ENCODE measurements around the gene PSMA2. TPM values are rescaled to one million over a fixed set of nuclear protein-coding genes. Genes with fewer than 3 reads are reported as not detected.

The PSMA2 gene
- polyA plus RNA-seq (2012; ENCODE audit: low read depth, missing spikeins): 220 TPM

DNA sequence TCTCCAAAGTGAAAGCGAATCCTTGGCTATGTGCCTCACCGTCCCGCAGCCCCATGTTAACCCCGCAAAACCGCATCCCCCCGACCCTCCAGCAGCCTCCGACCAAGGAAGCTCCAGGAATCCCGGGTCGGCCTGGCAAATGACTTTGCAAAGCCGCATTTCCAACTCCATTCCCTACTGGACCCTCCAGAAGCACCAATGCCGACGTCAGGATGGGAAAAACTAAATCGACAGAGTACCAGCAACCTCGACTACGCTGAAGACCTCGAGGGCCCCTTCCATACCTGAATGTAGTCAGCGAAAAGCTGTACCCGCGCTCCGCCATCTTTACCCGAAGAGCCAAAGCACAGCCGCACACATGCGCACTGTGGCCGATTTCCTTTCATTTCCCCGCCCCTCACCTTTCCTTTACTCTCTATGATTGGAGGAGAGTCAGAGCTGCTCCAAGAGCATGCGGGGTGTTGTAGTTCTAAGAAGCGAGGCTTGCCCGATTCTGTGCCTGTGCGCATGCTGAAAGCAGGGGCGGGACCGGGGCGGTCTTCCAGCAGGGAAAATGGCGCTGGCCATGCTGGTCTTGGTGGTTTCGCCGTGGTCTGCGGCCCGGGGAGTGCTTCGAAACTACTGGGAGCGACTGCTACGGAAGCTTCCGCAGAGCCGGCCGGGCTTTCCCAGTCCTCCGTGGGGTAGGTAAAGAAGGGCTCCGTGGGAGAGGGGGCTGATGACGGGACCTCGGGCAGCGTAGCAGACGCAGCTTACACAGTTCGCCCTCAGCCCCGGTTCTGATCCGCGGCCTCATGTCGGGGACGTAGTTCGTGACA lies at the start of gene PSMA2, which contains the start of gene MRPL32:
PSMA2 (minus strand) TSS at position 341 of the 818 bp plus-strand sequence; CDS start at position 325, 16 bp downstream.
MRPL32 (plus strand) TSS at position 543 of the 818 bp plus-strand sequence; CDS start at position 554, 11 bp downstream.
- FAIRE-seq: peak; percentile 94
- TF ChIP-seq POU2F2 (IDR thresholded peaks at IDR 0.05; ENCODE audit: low read depth, low read length) (peak; percentile 75), POLR2A (IDR thresholded peaks at IDR 0.05; ENCODE audit: low read depth, low read length) (peak; percentile 92), SPI1 (IDR thresholded peaks at IDR 0.05; ENCODE audit: low read depth, low read length) (no peak), TAF1 (IDR thresholded peaks at IDR 0.05; ENCODE audit: low read depth, low read length) (peak; percentile 97), PAX5 (IDR thresholded peaks at IDR 0.05; ENCODE audit: insufficient read depth, low read length, severe bottlenecking) (no peak), POLR2AphosphoS5 (IDR thresholded peaks at IDR 0.05; ENCODE audit: low read depth, low read length) (peak; percentile 84; the same call in 1 of the 2 replicates)
- peak; percentile 75 for DNase-seq (ENCODE audit: insufficient read length, low spot score)

DNA sequence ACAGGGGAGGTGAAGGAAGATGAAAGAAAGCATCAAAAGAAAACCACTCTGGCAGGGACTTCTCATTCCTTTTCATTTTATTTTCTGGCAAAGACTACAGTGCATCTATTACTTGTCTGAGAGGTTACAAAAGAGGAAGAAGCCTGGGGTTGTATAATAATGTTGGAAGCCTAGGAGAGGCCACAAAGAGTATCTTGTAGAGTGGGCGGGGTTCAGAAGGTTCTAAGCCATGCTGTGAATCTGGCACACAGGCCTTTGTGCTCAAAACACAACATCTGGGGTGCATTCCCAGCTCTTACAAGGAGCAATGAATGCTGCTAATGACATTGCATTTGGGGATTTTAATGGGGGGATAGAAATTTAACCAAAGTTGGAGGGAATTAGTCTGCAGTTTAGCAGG lies 49.6 kb upstream of the PSMA2 start:
- DNase-seq (ENCODE audit: insufficient read length, low spot score) (no peak), FAIRE-seq (no peak)
- TF ChIP-seq PAX5 (IDR thresholded peaks at IDR 0.05; ENCODE audit: insufficient read depth, low read length, severe bottlenecking): no peak

DNA sequence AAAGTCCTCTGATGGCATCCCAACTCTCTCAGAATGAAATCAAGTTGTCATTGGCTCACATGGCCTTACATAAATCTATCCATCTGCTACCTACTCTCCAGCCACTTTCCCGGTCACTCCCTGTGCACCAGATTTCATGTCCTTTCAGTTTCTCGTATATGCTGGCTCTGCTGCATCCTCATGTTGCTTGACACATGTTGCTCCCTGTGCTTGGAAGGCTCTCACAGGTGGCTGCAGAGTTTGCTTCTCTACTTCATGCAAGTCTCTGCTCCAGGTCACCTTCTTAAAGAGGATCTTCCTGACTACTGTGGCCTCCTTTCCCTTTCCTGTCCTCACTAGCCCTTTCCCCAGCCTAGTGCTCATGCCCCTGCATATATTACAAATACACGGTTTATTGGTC lies 48.5 kb upstream of the PSMA2 start:
- no peak for FAIRE-seq

DNA sequence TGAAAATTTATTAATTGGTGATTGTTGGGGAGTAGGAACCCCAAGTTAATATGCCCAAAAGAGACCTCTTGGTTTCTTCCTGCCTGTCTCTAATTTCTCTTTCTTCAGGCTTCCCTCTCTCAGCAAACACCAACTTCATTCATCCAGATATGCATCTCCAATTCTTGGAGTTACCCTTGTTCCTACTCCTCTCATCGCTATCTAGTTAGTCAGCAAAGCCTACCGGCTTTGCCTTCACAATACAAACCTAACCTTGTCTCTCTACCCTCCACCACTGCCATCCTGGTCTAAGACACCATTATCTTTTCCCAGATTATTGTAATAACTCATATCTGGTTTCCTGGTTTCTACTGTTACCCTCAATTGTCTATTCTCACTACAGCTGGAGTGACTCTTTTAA lies 48.1 kb upstream of the PSMA2 start:
- FAIRE-seq (no peak), DNase-seq (ENCODE audit: insufficient read length, low spot score) (no peak)
- TF ChIP-seq POLR2A (IDR thresholded peaks at IDR 0.05; ENCODE audit: low read depth, low read length) (no peak), POLR2AphosphoS5 (IDR thresholded peaks at IDR 0.05; ENCODE audit: low read depth, low read length) (no peak), PAX5 (IDR thresholded peaks at IDR 0.05; ENCODE audit: insufficient read depth, low read length, severe bottlenecking) (no peak), TAF1 (IDR thresholded peaks at IDR 0.05; ENCODE audit: low read depth, low read length) (no peak), POU2F2 (IDR thresholded peaks at IDR 0.05; ENCODE audit: low read depth, low read length) (no peak), SPI1 (IDR thresholded peaks at IDR 0.05; ENCODE audit: low read depth, low read length) (no peak)

More for the DNA sequence above, 48.5 kb upstream of the PSMA2 start:
- DNase-seq (ENCODE audit: insufficient read length, low spot score): no peak
- TF ChIP-seq PAX5 (IDR thresholded peaks at IDR 0.05; ENCODE audit: insufficient read depth, low read length, severe bottlenecking): no peak

DNA sequence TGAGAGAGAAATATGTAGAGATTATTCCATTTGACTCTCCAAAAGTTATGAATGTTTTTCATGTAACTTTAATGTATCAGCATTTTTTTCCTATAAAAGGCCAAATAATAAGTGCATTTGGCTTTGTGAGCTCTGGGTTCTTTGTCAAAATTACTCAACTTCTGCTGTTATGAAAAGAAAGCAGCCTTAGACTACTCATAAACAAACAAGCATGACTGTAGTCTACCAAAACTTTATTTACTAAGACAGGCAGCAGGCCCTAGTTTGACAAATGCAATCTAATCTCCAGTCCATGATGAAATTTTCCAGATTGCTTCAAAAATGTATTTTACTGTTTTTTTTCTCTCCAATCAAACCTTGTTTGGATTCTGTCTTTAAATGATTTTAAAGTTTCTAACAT lies 46.5 kb upstream of the PSMA2 start:
- FAIRE-seq (no peak), DNase-seq (ENCODE audit: insufficient read length, low spot score) (no peak)
- TF ChIP-seq TAF1 (IDR thresholded peaks at IDR 0.05; ENCODE audit: low read depth, low read length) (no peak), POU2F2 (IDR thresholded peaks at IDR 0.05; ENCODE audit: low read depth, low read length) (no peak), POLR2AphosphoS5 (IDR thresholded peaks at IDR 0.05; ENCODE audit: low read depth, low read length) (no peak), SPI1 (IDR thresholded peaks at IDR 0.05; ENCODE audit: low read depth, low read length) (no peak), POLR2A (IDR thresholded peaks at IDR 0.05; ENCODE audit: low read depth, low read length) (no peak), PAX5 (IDR thresholded peaks at IDR 0.05; ENCODE audit: insufficient read depth, low read length, severe bottlenecking) (no peak)

DNA sequence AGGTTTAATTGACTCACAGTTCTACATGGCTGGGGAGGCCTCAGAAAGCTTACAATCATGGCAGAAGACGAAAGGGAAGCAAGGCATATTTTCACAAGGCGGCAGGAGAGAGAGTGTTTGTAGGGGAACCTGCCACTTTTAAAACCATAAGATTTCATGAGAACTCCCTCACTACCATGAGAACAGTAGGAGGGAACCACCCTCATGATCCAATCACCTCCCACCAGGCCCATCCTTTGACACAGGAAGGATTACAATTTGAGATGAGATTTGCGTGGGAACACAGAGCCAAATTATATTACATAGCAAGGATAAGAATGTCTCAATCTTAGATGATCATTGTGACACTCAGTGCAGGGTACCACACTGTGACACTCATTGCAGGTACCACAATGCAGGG lies 44.4 kb upstream of the PSMA2 start:
- no peak for FAIRE-seq
- no peak for TF ChIP-seq PAX5 (IDR thresholded peaks at IDR 0.05; ENCODE audit: insufficient read depth, low read length, severe bottlenecking)
- no peak for TF ChIP-seq POU2F2 (IDR thresholded peaks at IDR 0.05; ENCODE audit: low read depth, low read length)
- TF ChIP-seq SPI1 (IDR thresholded peaks at IDR 0.05; ENCODE audit: low read depth, low read length): no peak
- no peak for TF ChIP-seq POLR2A (IDR thresholded peaks at IDR 0.05; ENCODE audit: low read depth, low read length)
- no peak for TF ChIP-seq TAF1 (IDR thresholded peaks at IDR 0.05; ENCODE audit: low read depth, low read length)
- TF ChIP-seq POLR2AphosphoS5 (IDR thresholded peaks at IDR 0.05; ENCODE audit: low read depth, low read length): no peak

DNA sequence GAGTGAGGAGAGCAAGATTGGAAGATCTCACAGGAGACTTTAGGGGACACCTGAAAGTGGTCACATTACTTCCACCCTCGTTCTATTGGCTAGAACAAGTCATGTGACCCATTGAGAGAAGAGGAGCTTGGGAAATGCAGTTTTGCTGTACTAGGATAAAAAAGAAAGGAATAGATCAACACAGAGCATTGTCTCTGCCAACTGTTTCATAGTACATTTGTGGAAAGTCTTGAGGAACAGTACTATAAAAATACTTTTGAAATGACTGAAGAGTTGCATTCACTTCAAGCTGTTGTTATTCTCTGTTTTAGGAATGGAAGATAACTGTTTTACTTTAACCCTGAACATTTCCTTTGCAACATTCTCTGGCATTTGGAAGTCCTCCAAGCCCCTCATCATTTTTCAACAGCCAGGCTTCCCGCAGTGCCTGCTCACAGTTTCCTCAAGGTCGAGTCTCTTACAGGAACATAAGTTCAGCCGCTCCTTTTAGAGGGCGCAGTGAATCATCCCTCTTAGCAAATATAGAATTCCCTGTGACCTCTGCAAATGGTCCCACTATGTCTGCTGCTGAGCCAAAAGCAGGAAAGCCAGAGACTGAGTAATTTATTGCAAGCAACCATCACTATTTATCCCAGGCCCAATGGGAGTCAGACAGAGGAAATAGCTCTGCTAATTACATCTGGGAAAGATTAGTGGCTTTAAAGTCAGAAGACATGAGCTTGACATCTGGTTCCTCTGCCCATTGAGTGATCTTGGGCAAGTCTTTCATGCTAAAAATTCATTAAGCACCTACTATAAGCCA lies 40.9 kb upstream of the PSMA2 start:
- DNase-seq (ENCODE audit: insufficient read length, low spot score): no peak
- no peak for TF ChIP-seq SPI1 (IDR thresholded peaks at IDR 0.05; ENCODE audit: low read depth, low read length)
- FAIRE-seq: no peak

More for the DNA sequence above, 44.4 kb upstream of the PSMA2 start:
- DNase-seq (ENCODE audit: insufficient read length, low spot score): no peak

DNA sequence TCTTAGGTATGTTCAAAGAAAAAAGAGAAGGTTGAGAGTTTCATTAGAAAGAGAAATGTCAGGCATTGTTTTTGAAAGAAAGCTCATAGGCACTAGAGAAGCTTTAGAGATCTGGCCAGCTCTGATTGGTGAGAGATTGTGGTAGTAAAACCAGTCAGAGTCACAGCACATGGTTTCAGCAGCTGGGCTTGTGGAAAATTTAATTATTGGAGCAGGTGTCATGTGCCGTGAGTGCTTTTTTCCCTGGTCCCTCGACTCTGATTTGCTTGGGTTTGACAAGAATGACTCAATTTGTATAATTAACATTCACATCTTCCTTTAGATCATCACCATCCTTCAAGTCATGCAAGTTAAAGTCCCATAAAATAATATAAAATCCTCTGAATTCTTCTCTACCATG lies 35.4 kb upstream of the PSMA2 start:
- FAIRE-seq (no peak), DNase-seq (ENCODE audit: insufficient read length, low spot score) (no peak)
- TF ChIP-seq POU2F2 (IDR thresholded peaks at IDR 0.05; ENCODE audit: low read depth, low read length) (no peak), POLR2AphosphoS5 (IDR thresholded peaks at IDR 0.05; ENCODE audit: low read depth, low read length) (no peak), PAX5 (IDR thresholded peaks at IDR 0.05; ENCODE audit: insufficient read depth, low read length, severe bottlenecking) (no peak), SPI1 (IDR thresholded peaks at IDR 0.05; ENCODE audit: low read depth, low read length) (no peak), POLR2A (IDR thresholded peaks at IDR 0.05; ENCODE audit: low read depth, low read length) (no peak), TAF1 (IDR thresholded peaks at IDR 0.05; ENCODE audit: low read depth, low read length) (no peak)

DNA sequence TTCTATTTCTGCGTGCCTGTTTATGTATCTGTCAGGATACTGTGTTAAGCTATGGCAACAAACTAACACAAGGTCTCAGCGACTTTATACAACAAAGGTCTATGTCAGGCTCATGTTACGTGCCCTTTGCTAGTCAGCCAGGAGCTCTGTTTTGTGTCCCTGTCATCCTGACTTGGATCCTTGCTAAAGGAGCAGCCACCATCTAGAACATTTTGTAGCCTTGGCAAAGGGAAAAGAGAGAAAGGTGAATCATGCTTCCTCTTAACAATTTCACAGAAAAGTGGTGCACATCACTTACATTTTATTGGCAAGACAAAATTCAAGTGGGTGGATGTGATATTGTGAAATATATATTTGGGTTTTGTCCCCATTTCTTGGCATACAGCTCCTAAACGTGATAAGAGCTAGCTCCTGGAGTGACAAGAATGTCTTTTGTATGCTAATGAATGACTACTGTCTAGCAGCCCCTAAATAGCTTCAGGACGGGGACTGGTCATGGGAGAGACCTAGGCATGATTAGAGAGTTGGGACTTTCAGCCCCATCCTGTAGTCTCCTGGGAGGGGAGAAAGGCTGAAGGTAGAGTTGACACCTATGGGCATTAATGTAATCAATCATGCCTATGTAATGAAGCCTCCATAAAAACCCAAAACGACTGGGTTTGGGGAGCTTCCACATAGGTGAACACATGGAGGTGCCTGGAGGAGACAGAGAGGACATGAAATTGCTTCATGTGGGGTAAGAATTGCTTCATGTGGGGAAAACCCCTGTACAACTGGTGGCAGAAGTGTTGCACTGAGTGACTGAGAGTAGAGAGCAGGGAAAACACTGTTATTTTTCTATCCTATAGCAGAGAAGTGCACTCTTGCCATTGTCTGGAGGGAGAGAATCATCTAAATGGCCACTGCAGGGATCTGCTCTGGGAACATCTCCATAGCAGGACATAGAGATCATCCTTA lies 33.2 kb upstream of the PSMA2 start:
- TF ChIP-seq POLR2AphosphoS5 (IDR thresholded peaks at IDR 0.05; ENCODE audit: low read depth, low read length): no peak
- DNase-seq (ENCODE audit: insufficient read length, low spot score): no peak
- no peak for FAIRE-seq
